Hematopoietic multipotent progenitor cell treated with erythropoietin and hydrocortisone succinate and interleukin-3 and kit ligand, for 17 days (in vitro differentiated cells): Measurements from ENCODE around the gene RPL23.
A peak's percentile ranks its signal among the peaks of the same experiment; 100 is the strongest.

Source experiments
- DNase-seq: peaks from one replicate; pipeline ENCODE4 v3.0.0-alpha.2; 2015; ENCODE audit warnings: low spot score

RPL23 gene

GRCh38 chr17:38883592-38884526 lies 30.3 kb upstream of the RPL23 start:
- DNase-seq: no peak

- DNase-seq: no peak
Observed at GRCh38 chr17:38882870-38883269, 29.3 kb upstream of the RPL23 start.

GRCh38 chr17:38881600-38882191 lies 28.2 kb upstream of the RPL23 start:
- peak; percentile 80 for DNase-seq

- peak; percentile 21 for DNase-seq
Observed at GRCh38 chr17:38879878-38880665, 26.6 kb upstream of the RPL23 start.

GRCh38 chr17:38877130-38877851 lies 23.8 kb upstream of the RPL23 start:
- no peak for DNase-seq

GRCh38 chr17:38875477-38876075 lies 22.1 kb upstream of the RPL23 start:
- DNase-seq: no peak

- no peak for DNase-seq
Observed at GRCh38 chr17:38874505-38875400, 21.2 kb upstream of the RPL23 start.

GRCh38 chr17:38873640-38874380 lies 20.3 kb upstream of the RPL23 start:
- DNase-seq: no peak

- peak; percentile 40 for DNase-seq
Observed at GRCh38 chr17:38872671-38873385, 19.3 kb upstream of the RPL23 start.

GRCh38 chr17:38872027-38872511 lies 18.5 kb upstream of the RPL23 start:
- no peak for DNase-seq

GRCh38 chr17:38871247-38872015 lies 17.9 kb upstream of the RPL23 start:
- DNase-seq: peak; percentile 86

GRCh38 chr17:38870259-38871165 lies 17.0 kb upstream of the RPL23 start:
- DNase-seq: peak; percentile 64

GRCh38 chr17:38869526-38870258 lies 16.2 kb upstream of the RPL23 start, which contains the start of gene LASP1:
TSS of gene LASP1 (plus strand) at chr17:38870058. CDS start at chr17:38870190, 132 bp downstream.
- DNase-seq: peak; percentile 75

GRCh38 chr17:38868817-38869525 lies 15.4 kb upstream of the RPL23 start:
- peak; percentile 77 for DNase-seq
